K562 (cell line): ENCODE measurements around the gene GAB2.

ENCODE experiments used
- EZH2 ChIP-seq: IDR thresholded peaks from 2 replicates; pipeline ENCODE4 v1.6.1; 2012; ENCODE audit warnings: low read depth, mild to moderate bottlenecking, inconsistent platforms, low read length, borderline replicate concordance
- FOXA1 ChIP-seq: fragments of 450-650 bp; IDR thresholded peaks from 2 replicates; pipeline ENCODE4 v1.6.1; 2016; ENCODE audit warnings: mild to moderate bottlenecking, borderline replicate concordance
- FOXA3 ChIP-seq, 2 experiments: fragments of 450-650 bp in 1 of 2; sonication (generic) in 1 of 2; formaldehyde crosslinking; IDR thresholded peaks in 1 of 2; conservative IDR thresholded peaks in 1 of 2; 2 replicates each; pipeline versions ENCODE4 v1.4.0 to v1.8.0; 2020 to 2022; ENCODE audit warnings: mild to moderate bottlenecking in 2 of 2, missing genetic modification reagents in 1 of 2
- GATA2 ChIP-seq: sonication (generic); formaldehyde crosslinking; IDR thresholded peaks from 2 replicates; pipeline ENCODE4 v1.4.0; 2020; ENCODE audit warnings: mild to moderate bottlenecking, missing genetic modification reagents
- GATAD2B ChIP-seq: fragments of 450-650 bp; IDR thresholded peaks from 2 replicates; pipeline ENCODE4 v1.6.1; 2017; ENCODE audit warnings: mild to moderate bottlenecking, borderline replicate concordance
- MEF2D ChIP-seq: conservative IDR thresholded peaks from 2 replicates; pipeline ENCODE4 v1.6.1; 2016; ENCODE audit warnings: low read depth, missing genetic modification characterization, missing compliant biosample characterization
- SIN3A ChIP-seq, 2 experiments: fragments of 150-350 bp in 1 of 2; IDR thresholded peaks; 2 replicates each; pipeline ENCODE4 v1.6.1; 2011 to 2016; ENCODE audit warnings: borderline replicate concordance in 2 of 2, low read depth in 2 of 2, low read length in 2 of 2, mild to moderate bottlenecking in 2 of 2, moderate library complexity in 2 of 2; ENCODE audit not compliant: control insufficient read depth in 1 of 2
- TEAD2 ChIP-seq: fragments of 450-650 bp; IDR thresholded peaks from 2 replicates; pipeline ENCODE4 v1.6.1; 2016; ENCODE audit warnings: missing genetic modification characterization, control low read depth, missing compliant biosample characterization
- ZNF436 ChIP-seq: fragments of 250-450, 450-650 bp; sonication (Bioruptor Pico); formaldehyde crosslinking; IDR thresholded peaks from 2 replicates; pipeline ENCODE4 v1.7.0; 2020; ENCODE audit warnings: mild to moderate bottlenecking
- TF ChIP-seq, protein P1 (sequence below): sonication (generic); formaldehyde crosslinking; IDR thresholded peaks from 2 replicates; pipeline ENCODE4 v1.8.0; 2023; ENCODE audit warnings: mild to moderate bottlenecking, missing genetic modification reagents
- TF ChIP-seq, protein P2 (sequence below), 3 experiments: IDR thresholded peaks in 2 of 3; conservative IDR thresholded peaks in 1 of 3; 2 replicates each; pipeline ENCODE4 v1.5.1; 2011 to 2012; ENCODE audit warnings: low read length in 3 of 3, mild to moderate bottlenecking in 3 of 3, control low read depth in 2 of 3, improper control_type of control experiment in 1 of 3, inconsistent platforms in 1 of 3, low read depth in 1 of 3, mixed read lengths in 1 of 3, moderate library complexity in 1 of 3; ENCODE audit not compliant: insufficient read depth in 2 of 3
- TF ChIP-seq, protein P3 (sequence below): sonication (generic); formaldehyde crosslinking; IDR thresholded peaks from 2 replicates; pipeline ENCODE4 v1.5.0; 2020; ENCODE audit warnings: missing genetic modification reagents

- TF ChIP-seq, protein P1, sequence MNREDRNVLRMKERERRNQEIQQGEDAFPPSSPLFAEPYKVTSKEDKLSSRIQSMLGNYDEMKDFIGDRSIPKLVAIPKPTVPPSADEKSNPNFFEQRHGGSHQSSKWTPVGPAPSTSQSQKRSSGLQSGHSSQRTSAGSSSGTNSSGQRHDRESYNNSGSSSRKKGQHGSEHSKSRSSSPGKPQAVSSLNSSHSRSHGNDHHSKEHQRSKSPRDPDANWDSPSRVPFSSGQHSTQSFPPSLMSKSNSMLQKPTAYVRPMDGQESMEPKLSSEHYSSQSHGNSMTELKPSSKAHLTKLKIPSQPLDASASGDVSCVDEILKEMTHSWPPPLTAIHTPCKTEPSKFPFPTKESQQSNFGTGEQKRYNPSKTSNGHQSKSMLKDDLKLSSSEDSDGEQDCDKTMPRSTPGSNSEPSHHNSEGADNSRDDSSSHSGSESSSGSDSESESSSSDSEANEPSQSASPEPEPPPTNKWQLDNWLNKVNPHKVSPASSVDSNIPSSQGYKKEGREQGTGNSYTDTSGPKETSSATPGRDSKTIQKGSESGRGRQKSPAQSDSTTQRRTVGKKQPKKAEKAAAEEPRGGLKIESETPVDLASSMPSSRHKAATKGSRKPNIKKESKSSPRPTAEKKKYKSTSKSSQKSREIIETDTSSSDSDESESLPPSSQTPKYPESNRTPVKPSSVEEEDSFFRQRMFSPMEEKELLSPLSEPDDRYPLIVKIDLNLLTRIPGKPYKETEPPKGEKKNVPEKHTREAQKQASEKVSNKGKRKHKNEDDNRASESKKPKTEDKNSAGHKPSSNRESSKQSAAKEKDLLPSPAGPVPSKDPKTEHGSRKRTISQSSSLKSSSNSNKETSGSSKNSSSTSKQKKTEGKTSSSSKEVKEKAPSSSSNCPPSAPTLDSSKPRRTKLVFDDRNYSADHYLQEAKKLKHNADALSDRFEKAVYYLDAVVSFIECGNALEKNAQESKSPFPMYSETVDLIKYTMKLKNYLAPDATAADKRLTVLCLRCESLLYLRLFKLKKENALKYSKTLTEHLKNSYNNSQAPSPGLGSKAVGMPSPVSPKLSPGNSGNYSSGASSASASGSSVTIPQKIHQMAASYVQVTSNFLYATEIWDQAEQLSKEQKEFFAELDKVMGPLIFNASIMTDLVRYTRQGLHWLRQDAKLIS: no peak
- TF ChIP-seq TEAD2 (tag) (no peak), GATAD2B (no peak), EZH2 (no peak), MEF2D (tag) (no peak), ZNF436 (CRISPR knock-in tag) (no peak), FOXA1 (no peak), SIN3A (IDR thresholded peaks at IDR 0.05; ENCODE audit: borderline replicate concordance in 2 of 2, control insufficient read depth in 1 of 2, low read depth in 2 of 2, low read length in 2 of 2) (no peak), FOXA3 (CRISPR knock-in tag; conservative IDR thresholded peaks at IDR 0.05 in 1 of 2, IDR thresholded peaks at IDR 0.05 in 1 of 2) (no peak), GATA2 (CRISPR knock-in tag) (no peak)
- TF ChIP-seq, protein P2, sequence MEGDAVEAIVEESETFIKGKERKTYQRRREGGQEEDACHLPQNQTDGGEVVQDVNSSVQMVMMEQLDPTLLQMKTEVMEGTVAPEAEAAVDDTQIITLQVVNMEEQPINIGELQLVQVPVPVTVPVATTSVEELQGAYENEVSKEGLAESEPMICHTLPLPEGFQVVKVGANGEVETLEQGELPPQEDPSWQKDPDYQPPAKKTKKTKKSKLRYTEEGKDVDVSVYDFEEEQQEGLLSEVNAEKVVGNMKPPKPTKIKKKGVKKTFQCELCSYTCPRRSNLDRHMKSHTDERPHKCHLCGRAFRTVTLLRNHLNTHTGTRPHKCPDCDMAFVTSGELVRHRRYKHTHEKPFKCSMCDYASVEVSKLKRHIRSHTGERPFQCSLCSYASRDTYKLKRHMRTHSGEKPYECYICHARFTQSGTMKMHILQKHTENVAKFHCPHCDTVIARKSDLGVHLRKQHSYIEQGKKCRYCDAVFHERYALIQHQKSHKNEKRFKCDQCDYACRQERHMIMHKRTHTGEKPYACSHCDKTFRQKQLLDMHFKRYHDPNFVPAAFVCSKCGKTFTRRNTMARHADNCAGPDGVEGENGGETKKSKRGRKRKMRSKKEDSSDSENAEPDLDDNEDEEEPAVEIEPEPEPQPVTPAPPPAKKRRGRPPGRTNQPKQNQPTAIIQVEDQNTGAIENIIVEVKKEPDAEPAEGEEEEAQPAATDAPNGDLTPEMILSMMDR (IDR thresholded peaks at IDR 0.05 in 2 of 3, conservative IDR thresholded peaks at IDR 0.05 in 1 of 3; ENCODE audit: insufficient read depth in 2 of 3, low read depth in 1 of 3, low read length in 3 of 3): no peak
- TF ChIP-seq, protein P3, sequence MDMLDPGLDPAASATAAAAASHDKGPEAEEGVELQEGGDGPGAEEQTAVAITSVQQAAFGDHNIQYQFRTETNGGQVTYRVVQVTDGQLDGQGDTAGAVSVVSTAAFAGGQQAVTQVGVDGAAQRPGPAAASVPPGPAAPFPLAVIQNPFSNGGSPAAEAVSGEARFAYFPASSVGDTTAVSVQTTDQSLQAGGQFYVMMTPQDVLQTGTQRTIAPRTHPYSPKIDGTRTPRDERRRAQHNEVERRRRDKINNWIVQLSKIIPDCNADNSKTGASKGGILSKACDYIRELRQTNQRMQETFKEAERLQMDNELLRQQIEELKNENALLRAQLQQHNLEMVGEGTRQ: no peak
These were observed 43.9 kb downstream of the GAB2 start for GRCh38 chr11:78373689-78374088.
